Measurements from ENCODE around the gene C17orf58. TPM values are rescaled to one million over a fixed set of nuclear protein-coding genes. Genes with fewer than 3 reads are reported as not detected.

C17orf58 gene
- total and polyA plus RNA-seq, 2 of the 8 experiments (the other 6 are each of a cell fraction or from before 2014, with no cell fraction given): 22.6 to 24.1 TPM

- no peak for TF ChIP-seq BCL11A (IDR thresholded peaks at IDR 0.05; ENCODE audit: low read depth in 2 of 2, low read length in 2 of 2)
- no peak for TF ChIP-seq CEBPB (IDR thresholded peaks at IDR 0.05; ENCODE audit: low read depth, low read length)
- TF ChIP-seq SRF (IDR thresholded peaks at IDR 0.05; ENCODE audit: low read depth, low read length): no peak
- TF ChIP-seq RAD21 (IDR thresholded peaks at IDR 0.05 in 1 of 2, conservative IDR thresholded peaks at IDR 0.05 in 1 of 2; ENCODE audit: low read depth in 2 of 2, low read length in 2 of 2): no peak
- no peak for TF ChIP-seq CBX8 (IDR thresholded peaks at IDR 0.05; ENCODE audit: borderline replicate concordance, low read depth, low read length)
- 0 out of 4 replicates have a peak, but pooled peaks of 1 of the 2 experiments have one; percentile 22 for TF ChIP-seq SIN3A (conservative IDR thresholded peaks at IDR 0.05 in 1 of 2, IDR thresholded peaks at IDR 0.05 in 1 of 2; ENCODE audit: low read depth in 1 of 2, low read length in 2 of 2)
- no peak for TF ChIP-seq CHD1 (IDR thresholded peaks at IDR 0.05; ENCODE audit: low read depth, low read length)
- no peak for TF ChIP-seq HDAC2 (IDR thresholded peaks at IDR 0.05; ENCODE audit: borderline replicate concordance in 1 of 2, low read depth in 2 of 2, low read length in 2 of 2)
- TF ChIP-seq RBBP5 (IDR thresholded peaks at IDR 0.05; ENCODE audit: borderline replicate concordance, low read depth, low read length): 0 out of 2 replicates have a peak, but pooled peaks have one; percentile 9
- TF ChIP-seq POLR2AphosphoS5 (IDR thresholded peaks at IDR 0.05; ENCODE audit: low read depth, low read length): no peak
- no peak for TF ChIP-seq SP1 (IDR thresholded peaks at IDR 0.05; ENCODE audit: low read depth, low read length)
- TF ChIP-seq BACH1 (IDR thresholded peaks at IDR 0.05; ENCODE audit: low read length): no peak
- TF ChIP-seq ATF2 (IDR thresholded peaks at IDR 0.05; ENCODE audit: low read length): no peak
- no peak for TF ChIP-seq ASH2L (IDR thresholded peaks at IDR 0.05; ENCODE audit: low read length)
- TF ChIP-seq TAF1 (IDR thresholded peaks at IDR 0.05; ENCODE audit: low read depth, low read length): no peak
Measured at GRCh38 chr17:67995570-67996263, 552 bp downstream of the C17orf58 start (continued).

Measured in H1 (cell line).